ENCODE results near the gene DHRS7C.
"Not testable (repeated sequence)": the region's sequence is repeated elsewhere in the genome, so short reads cannot be mapped to it uniquely, and the experiment has no call there.

The DHRS7C gene

DNA sequence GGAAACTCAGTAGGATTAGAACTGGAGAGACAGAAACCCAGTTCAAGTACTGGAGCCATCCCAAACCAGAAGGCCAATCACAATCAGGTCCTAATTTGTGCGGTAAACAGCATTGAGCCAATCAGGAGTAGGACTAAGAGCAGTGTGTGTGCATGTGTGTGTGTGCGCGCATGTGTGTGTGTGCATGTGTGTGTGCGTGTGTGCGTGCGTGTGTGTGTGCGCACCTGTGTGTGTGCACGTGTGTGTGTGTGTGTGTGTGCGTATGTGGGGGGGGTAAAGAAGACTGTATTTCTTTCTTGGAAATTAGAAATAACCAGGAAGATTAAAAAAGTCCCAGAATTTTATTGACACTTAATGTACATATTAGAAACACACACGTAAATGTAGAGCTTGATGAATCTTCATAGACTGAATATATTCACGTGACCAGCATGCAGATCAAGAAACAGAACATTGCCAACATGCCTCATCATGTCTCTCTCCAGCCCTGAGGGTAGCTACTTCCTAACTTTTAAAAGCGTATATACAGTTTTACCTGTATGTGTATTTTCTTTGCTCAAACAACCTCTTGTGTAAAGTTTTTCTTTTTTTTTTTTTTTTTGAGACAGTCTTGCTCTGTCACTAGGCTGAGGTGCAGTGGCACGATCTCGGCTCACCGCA, 919 bp upstream of the DHRS7C start:
- DNase-seq = no peak
- Mint-ChIP-seq H3K4me1 (peaks cover 31% of the 10 kb centered on the region), H3K9me3 (no peaks in the 10 kb centered on the region), H3K4me3 (no peak overlapping the region), H3K27me3 (ENCODE audit: low read depth, poor library complexity) (peaks cover 29% of the 10 kb centered on the region), H3K36me3 (ENCODE audit: low read depth) (no peaks in the 10 kb centered on the region), H3K27ac (no peak overlapping the region)
- TF ChIP-seq, protein P1, sequence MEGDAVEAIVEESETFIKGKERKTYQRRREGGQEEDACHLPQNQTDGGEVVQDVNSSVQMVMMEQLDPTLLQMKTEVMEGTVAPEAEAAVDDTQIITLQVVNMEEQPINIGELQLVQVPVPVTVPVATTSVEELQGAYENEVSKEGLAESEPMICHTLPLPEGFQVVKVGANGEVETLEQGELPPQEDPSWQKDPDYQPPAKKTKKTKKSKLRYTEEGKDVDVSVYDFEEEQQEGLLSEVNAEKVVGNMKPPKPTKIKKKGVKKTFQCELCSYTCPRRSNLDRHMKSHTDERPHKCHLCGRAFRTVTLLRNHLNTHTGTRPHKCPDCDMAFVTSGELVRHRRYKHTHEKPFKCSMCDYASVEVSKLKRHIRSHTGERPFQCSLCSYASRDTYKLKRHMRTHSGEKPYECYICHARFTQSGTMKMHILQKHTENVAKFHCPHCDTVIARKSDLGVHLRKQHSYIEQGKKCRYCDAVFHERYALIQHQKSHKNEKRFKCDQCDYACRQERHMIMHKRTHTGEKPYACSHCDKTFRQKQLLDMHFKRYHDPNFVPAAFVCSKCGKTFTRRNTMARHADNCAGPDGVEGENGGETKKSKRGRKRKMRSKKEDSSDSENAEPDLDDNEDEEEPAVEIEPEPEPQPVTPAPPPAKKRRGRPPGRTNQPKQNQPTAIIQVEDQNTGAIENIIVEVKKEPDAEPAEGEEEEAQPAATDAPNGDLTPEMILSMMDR (IDR thresholded peaks at IDR 0.05) = no peak

DNA sequence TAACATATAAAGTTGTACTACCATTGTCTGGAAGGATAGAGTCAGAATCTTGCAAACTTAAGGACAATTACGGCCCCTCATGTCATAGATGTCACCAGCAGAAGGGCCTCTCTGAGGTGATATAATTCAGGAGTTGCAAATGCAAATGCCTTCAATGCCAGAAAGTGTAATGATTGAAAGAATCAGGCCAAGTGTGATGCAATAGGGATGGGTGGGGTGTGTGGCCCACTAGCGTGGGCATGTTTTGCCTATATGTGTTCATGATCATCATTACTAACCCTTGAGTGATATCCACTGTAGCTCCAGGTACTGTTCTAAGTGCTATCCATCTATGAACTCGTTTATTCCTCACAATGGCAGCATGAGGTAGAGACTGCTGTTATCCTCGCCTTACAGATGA, 1.1 kb downstream of the DHRS7C start:
- DNase-seq = no peak
- H3K9me3 Mint-ChIP-seq = no peaks in the 10 kb centered on the region

DNA sequence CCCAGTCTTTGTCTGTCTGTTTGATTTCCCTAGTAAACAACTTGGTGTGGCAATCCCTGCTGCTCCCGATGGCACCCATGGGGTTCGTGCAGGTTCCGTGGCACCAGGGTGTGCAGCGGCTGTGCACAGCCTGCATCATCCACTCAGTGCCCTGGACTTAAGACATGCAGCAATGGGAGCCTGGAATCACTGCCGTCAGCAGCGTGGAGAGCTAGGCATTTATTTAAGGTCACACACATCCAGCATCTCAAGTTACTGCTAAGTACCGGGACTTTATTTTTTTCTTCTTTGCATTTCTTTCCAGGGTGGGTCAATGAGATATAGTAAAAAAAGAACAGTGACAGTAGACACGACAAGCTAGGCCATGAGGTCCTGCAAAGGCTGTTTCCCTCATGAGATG, 2.8 kb downstream of the DHRS7C start:
- Mint-ChIP-seq H3K36me3 (ENCODE audit: low read depth) (no peaks in the 10 kb centered on the region), H3K4me1 (peaks cover 31% of the 10 kb centered on the region), H3K27me3 (ENCODE audit: low read depth, poor library complexity) (peaks cover 11% of the 10 kb centered on the region), H3K4me3 (no peak overlapping the region), H3K27ac (peak overlapping the region; percentile 34), H3K9me3 (no peaks in the 10 kb centered on the region)
- no peak for DNase-seq
- TF ChIP-seq, protein P1 (IDR thresholded peaks at IDR 0.05) = no peak

More for the DNA sequence above, 1.1 kb downstream of the DHRS7C start:
- peaks cover 14% of the 10 kb centered on the region for H3K27me3 Mint-ChIP-seq (ENCODE audit: low read depth, poor library complexity)
- H3K27ac Mint-ChIP-seq = no peak overlapping the region
- TF ChIP-seq, protein P1 (IDR thresholded peaks at IDR 0.05) = no peak
- no peaks in the 10 kb centered on the region for H3K36me3 Mint-ChIP-seq (ENCODE audit: low read depth)
- peaks cover 31% of the 10 kb centered on the region for H3K4me1 Mint-ChIP-seq
- no peak overlapping the region for H3K4me3 Mint-ChIP-seq

DNA sequence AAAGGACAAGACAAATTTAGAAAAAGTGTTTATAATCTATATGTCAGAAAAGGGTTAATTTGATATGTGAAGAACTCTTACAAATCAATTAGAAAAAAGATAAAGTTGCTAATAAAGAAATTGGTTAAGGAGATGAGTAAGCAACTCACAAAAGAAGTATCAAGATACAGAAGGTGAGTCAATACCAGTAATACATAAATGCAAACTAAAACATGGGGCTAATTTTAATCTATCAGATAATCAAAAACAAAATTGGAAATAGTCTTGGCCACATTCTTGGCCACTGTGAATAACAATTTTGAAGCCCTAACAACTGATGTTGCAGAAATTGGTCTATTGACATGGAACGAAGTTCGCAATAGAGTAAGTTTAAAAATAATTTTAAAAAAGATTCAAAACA, 6.8 kb downstream of the DHRS7C start:
- H3K27ac Mint-ChIP-seq = no peak overlapping the region
- no peaks in the 10 kb centered on the region for H3K9me3 Mint-ChIP-seq
- no peaks in the 10 kb centered on the region for H3K36me3 Mint-ChIP-seq (ENCODE audit: low read depth)
- DNase-seq = no peak
- no peak overlapping the region for H3K4me3 Mint-ChIP-seq
- peaks cover 14% of the 10 kb centered on the region for H3K27me3 Mint-ChIP-seq (ENCODE audit: low read depth, poor library complexity)
- TF ChIP-seq, protein P1 (IDR thresholded peaks at IDR 0.05) = no peak
- H3K4me1 Mint-ChIP-seq = peaks cover 13% of the 10 kb centered on the region

DNA sequence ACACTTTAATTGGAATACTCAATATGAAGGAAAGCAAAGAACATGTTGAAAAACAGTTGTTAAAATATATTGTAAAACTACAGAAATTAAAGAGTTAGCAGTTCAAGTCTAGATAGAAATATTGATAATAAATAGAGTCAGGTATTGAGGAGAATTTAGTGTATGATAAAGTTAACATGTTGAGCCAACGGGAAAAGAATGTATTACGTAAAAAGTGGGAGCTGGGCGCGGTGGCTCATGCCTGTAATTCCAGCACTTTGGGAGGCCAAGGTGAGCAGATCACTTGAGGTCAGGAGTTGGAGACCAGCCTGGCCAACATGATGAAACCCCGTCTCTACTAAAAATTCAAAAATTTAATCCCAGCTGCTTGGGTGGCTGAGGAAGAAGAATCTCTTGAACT, 7.9 kb downstream of the DHRS7C start:
- not testable (repeated sequence) for H3K4me1 Mint-ChIP-seq; H3K4me3 Mint-ChIP-seq; H3K9me3 Mint-ChIP-seq; H3K36me3 Mint-ChIP-seq (ENCODE audit: low read depth); DNase-seq; H3K27ac Mint-ChIP-seq; H3K27me3 Mint-ChIP-seq (ENCODE audit: low read depth, poor library complexity)

DNA sequence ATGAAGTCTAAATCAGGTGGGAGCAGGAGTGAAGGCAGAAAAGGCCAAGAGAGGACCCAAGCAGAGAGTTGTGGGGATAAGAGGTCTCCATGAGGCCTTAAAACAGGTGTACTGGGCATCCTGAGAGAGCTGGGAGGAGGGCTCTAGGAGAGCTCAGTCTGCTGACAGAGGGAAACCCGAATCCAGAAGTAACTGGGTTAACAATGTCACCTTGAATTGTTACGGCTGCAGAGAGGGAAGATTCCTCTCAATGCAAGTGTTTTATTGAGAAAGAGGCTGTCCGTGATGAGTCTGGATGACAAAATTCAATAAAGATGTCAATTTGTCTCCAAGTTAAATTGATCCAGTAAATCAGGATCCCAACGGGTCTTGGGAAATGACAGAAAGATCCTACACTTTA, 8.3 kb downstream of the DHRS7C start:
- Mint-ChIP-seq H3K27me3 (ENCODE audit: low read depth, poor library complexity) (peaks cover 8% of the 10 kb centered on the region), H3K4me1 (no peaks in the 10 kb centered on the region), H3K27ac (peak overlapping the region; percentile 5), H3K36me3 (ENCODE audit: low read depth) (no peaks in the 10 kb centered on the region), H3K9me3 (no peaks in the 10 kb centered on the region), H3K4me3 (no peak overlapping the region)
- DNase-seq = no peak
- TF ChIP-seq, protein P1 (IDR thresholded peaks at IDR 0.05) = no peak
